GM12865 (cell line): ENCODE measurements around the gene ADGRL2.

Source experiments
- DNase-seq: peaks from one replicate; pipeline ENCODE4 v3.0.0; 2010; ENCODE audit warnings: low read depth
- H3K4me3 ChIP-seq: 2 replicates; pipeline ENCODE4 v1.5.1; 2011; ENCODE audit warnings: mild to moderate bottlenecking, low read depth, low read length, control low read depth
- CTCF ChIP-seq: IDR thresholded peaks from 2 replicates; pipeline ENCODE4 v1.5.1; 2011; ENCODE audit warnings: low read length, control low read depth, low read depth, inconsistent platforms; ENCODE audit not compliant: insufficient read depth; ENCODE audit errors: missing control alignments

Gene ADGRL2

GRCh38 chr1:81801651-81802456 lies 1.1 kb downstream of the ADGRL2 start:
- no peak for TF ChIP-seq CTCF
- DNase-seq, result peak; percentile 14
- H3K4me3 ChIP-seq, result peak overlapping the region; percentile 64

GRCh38 chr1:81802457-81802706 lies 1.6 kb downstream of the ADGRL2 start:
- no peak for DNase-seq
- no peak for TF ChIP-seq CTCF
- peak overlapping the region; percentile 41 for H3K4me3 ChIP-seq

GRCh38 chr1:81802707-81803430 lies 2.1 kb downstream of the ADGRL2 start:
- peak; percentile 8 for DNase-seq
- H3K4me3 ChIP-seq, result peak overlapping the region; percentile 41
- no peak for TF ChIP-seq CTCF

- DNase-seq, result no peak
- H3K4me3 ChIP-seq, result no peak overlapping the region
- no peak for TF ChIP-seq CTCF
Observed at GRCh38 chr1:81803431-81804110, 2.8 kb downstream of the ADGRL2 start.

GRCh38 chr1:81804312-81804711 lies 3.6 kb downstream of the ADGRL2 start:
- no peak overlapping the region for H3K4me3 ChIP-seq
- no peak for DNase-seq
- no peak for TF ChIP-seq CTCF

- TF ChIP-seq CTCF, result no peak
- DNase-seq, result no peak
Observed at GRCh38 chr1:81805537-81806431, 5.0 kb downstream of the ADGRL2 start.

More at GRCh38 chr1:81805537-81806431, 5.0 kb downstream of the ADGRL2 start:
- no peak overlapping the region for H3K4me3 ChIP-seq
